Spleen (tissue), 3 donors: ENCODE data around the gene CD180.

Experiments used
- POLR2A ChIP-seq, 3 donors: fragments of 450-650 bp; IDR thresholded peaks; one replicate each; pipeline ENCODE4 v1.5.1; 2017; ENCODE audit warnings: antibody characterized with exemption in 3 of 3, mild to moderate bottlenecking in 1 of 3
- POLR2AphosphoS5 ChIP-seq, 3 donors: sonication (generic); formaldehyde crosslinking; IDR thresholded peaks; one replicate each; pipeline ENCODE4 v1.5.1; 2017; ENCODE audit warnings: antibody characterized with exemption in 3 of 3

- TF ChIP-seq POLR2A (IDR thresholded peaks at IDR 0.05) (no peak), POLR2AphosphoS5 (IDR thresholded peaks at IDR 0.05) (no peak)
Observed at GRCh38 chr5:67189079-67189354, 7.6 kb downstream of the CD180 start.
